ENCODE results near the gene PNPLA2. TPM values are rescaled to one million over a fixed set of nuclear protein-coding genes. Genes with fewer than 3 reads are reported as not detected.

The PNPLA2 gene
- total and polyA plus RNA-seq, 2 of the 8 experiments (the other 6 are each of a cell fraction or from before 2014, with no cell fraction given): 30.9 to 62.1 TPM

DNA sequence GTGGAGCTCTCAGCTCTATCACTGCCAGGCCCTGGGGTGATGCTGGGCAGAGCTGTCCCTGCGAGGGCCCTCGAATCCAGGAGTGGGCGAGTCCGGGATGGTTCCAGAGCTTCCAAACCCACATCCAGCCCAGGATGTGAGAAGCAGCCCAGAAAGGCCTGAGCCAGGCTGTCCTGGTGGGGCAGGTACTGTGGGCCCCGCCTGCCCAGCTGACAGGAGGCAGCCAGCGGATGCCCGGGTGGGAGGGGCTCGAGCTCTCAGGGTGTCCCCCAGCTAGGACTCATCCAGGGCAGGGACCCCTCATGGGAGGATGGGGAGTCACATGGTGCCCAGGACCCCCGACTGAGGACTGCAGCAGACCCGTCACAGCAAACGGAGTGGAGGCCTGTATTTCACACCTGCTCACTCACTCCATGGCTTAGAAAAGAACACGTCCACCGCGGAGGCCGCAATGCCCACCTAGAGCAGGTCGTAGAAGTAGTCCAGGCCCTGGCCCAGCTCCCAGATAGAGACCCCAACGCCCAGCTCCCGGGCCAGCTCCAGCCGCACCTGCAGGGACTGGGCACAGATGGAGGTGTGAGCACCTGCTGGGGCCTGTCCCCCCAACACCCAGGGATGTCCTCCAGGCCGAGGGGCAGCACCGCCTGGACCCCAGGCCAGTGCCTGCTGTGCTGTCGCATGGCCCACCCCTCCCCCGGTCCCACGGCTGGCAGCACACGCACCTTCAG, 50.8 kb downstream of the PNPLA2 start:
- ChIA-PET CTCF (ENCODE audit: partially characterized antibody) (interaction anchor here (1.0 to 6.3 kb wide), 14 partner anchors 9 to 182 kb away, joined by 3 to 35 read pairs (median 5); no protein-coding TSS in a partner anchor), POLR2A (ENCODE audit: partially characterized antibody) (interaction anchor here (0.8 to 4.8 kb wide), 4 partner anchors 10 to 18 kb away, joined by 3 to 24 read pairs (median 4); no protein-coding TSS in a partner anchor)
- Histone ChIP-seq H2BK15ac (ENCODE audit: low read length) (no peak overlapping the region), H3K4me2 (ENCODE audit: insufficient read depth in 1 of 2, low read depth in 2 of 2, low read length in 2 of 2) (no peak overlapping the region; a peak in 1 of 4 replicates), H3K9me3 (ENCODE audit: insufficient read depth in 2 of 2, low read depth in 1 of 2, low read length in 1 of 2) (no peaks in the 10 kb centered on the region), H2AFZ (ENCODE audit: low read length) (no peak overlapping the region), H3K18ac (ENCODE audit: extremely low read depth, low read length) (peak overlapping the region; percentile 13), H3K23ac (ENCODE audit: insufficient read length) (no peak overlapping the region), H2AK5ac (ENCODE audit: low read depth, low read length) (no peak overlapping the region), H2BK5ac (ENCODE audit: low read depth, low read length) (no peak overlapping the region), H4K20me1 (replicated peaks in 1 of 2; ENCODE audit: control insufficient read depth in 1 of 2, insufficient read depth in 2 of 2, low read length in 2 of 2) (peaks cover 13 to 36% of the 10 kb centered on the region in 2 experiments), H3K4me3 (ENCODE audit: extremely low read depth in 1 of 4, insufficient read depth in 2 of 4, low read depth in 3 of 4, low read length in 4 of 4) (no peak overlapping the region), H3K56ac (replicated peaks; ENCODE audit: insufficient read length, low read depth, low read length) (no peak overlapping the region), H2BK12ac (ENCODE audit: low read depth, low read length) (no peak overlapping the region; the same call in 1 of the 2 replicates), H3K4me1 (replicated peaks in 1 of 4; ENCODE audit: control insufficient read depth in 3 of 4, insufficient read depth in 4 of 4, low read length in 3 of 4) (peaks cover 0 to 11% (median 7%) of the 10 kb centered on the region in 4 experiments; a peak in 5 of 7 replicates), H3K14ac (ENCODE audit: insufficient read length) (no peak overlapping the region), H3K36me3 (ENCODE audit: control insufficient read depth in 2 of 4, insufficient read depth in 4 of 4, low read length in 3 of 4) (peaks cover 0 to 4% (median 0%) of the 10 kb centered on the region in 4 experiments; a peak in 3 of 8 replicates), H2BK20ac (ENCODE audit: low read length) (no peak overlapping the region), H3K27ac (ENCODE audit: low read depth, low read length) (no peak overlapping the region), H3K9ac (replicated peaks in 1 of 4; ENCODE audit: extremely low read depth in 1 of 4, low read depth in 3 of 4, low read length in 3 of 4) (no peak overlapping the region), H4K5ac (ENCODE audit: insufficient read length, low read depth, low read length) (no peak overlapping the region), H2BK120ac (replicated peaks; ENCODE audit: low read depth, low read length) (no peak overlapping the region), H3K27me3 (replicated peaks in 1 of 4; ENCODE audit: control insufficient read depth in 3 of 4, extremely low read depth in 1 of 4, insufficient read depth in 3 of 4, low read length in 3 of 4) (no peaks in the 10 kb centered on the region), H3K4ac (replicated peaks; ENCODE audit: insufficient read length, low read depth, low read length) (no peak overlapping the region), H3K79me2 (ENCODE audit: control insufficient read depth in 1 of 2, insufficient read depth in 2 of 2, low read length in 2 of 2) (no peaks in the 10 kb centered on the region), H3K79me1 (ENCODE audit: low read depth, low read length) (no peaks in the 10 kb centered on the region), H3K23me2 (ENCODE audit: low read depth, low read length) (no peaks in the 10 kb centered on the region), H4K8ac (ENCODE audit: extremely low read depth, insufficient read depth, low read length) (peak overlapping the region; percentile 48; the same call in 1 of the 2 replicates), H4K91ac (replicated peaks; ENCODE audit: insufficient read length, low read length) (no peak overlapping the region)
- WGBS, 2 experiments (ENCODE audit: extremely low coverage in 1 of 2, insufficient coverage in 1 of 2, insufficient read length in 1 of 2, insufficient replicate concordance in 2 of 2, low coverage in 1 of 2, low lambda C conversion rate in 2 of 2, missing lambda C conversion rate in 1 of 2): 90% methylated on average over 24 of the region's 25 CpGs; no CpG with 5 or more reads in 1 of the 2 experiments
- FAIRE-seq (no peak), DNase-seq (ENCODE audit: low read depth in 1 of 2, low spot score in 2 of 2) (no peak)
- TF ChIP-seq YY1 (IDR thresholded peaks at IDR 0.05; ENCODE audit: low read depth, low read length) (no peak), EGR1 (IDR thresholded peaks at IDR 0.05; ENCODE audit: borderline replicate concordance, low read depth, low read length) (no peak), CREB1 (IDR thresholded peaks at IDR 0.05) (no peak), RAD21 (IDR thresholded peaks at IDR 0.05 in 1 of 2, conservative IDR thresholded peaks at IDR 0.05 in 1 of 2; ENCODE audit: low read depth in 2 of 2, low read length in 2 of 2) (no peak), SAP30 (IDR thresholded peaks at IDR 0.05; ENCODE audit: insufficient read depth, insufficient replicate concordance, low read length) (no peak), CHD2 (IDR thresholded peaks at IDR 0.05; ENCODE audit: low read length) (no peak), RNF2 (IDR thresholded peaks at IDR 0.05; ENCODE audit: borderline replicate concordance, low read depth, low read length, missing control alignments, poor library complexity, severe bottlenecking) (no peak), MAX (IDR thresholded peaks at IDR 0.05) (no peak), BCL11A (IDR thresholded peaks at IDR 0.05; ENCODE audit: low read depth in 2 of 2, low read length in 2 of 2) (no peak), TAF7 (optimal IDR thresholded peaks at IDR 0.05; ENCODE audit: borderline replicate concordance, low read depth, low read length) (no peak), KDM4A (IDR thresholded peaks at IDR 0.05; ENCODE audit: low read depth, low read length, severe bottlenecking) (no peak)

All from H1 (cell line).